Stomach (tissue), 4 donors: ENCODE results near the gene MYRFL.

Experiments used
- CTCF ChIP-seq, 7 experiments: fragments of 450-650 bp in 4 of 7; fragments of 200-600 bp in 3 of 7; sonication (generic) in 3 of 7; IDR thresholded peaks; one replicate each; pipeline ENCODE4 v1.5.1; 2016 to 2019; ENCODE audit warnings: antibody characterized with exemption in 7 of 7, control low read depth in 2 of 7, mild to moderate bottlenecking in 1 of 7
- EP300 ChIP-seq: sonication (generic); formaldehyde crosslinking; IDR thresholded peaks from one replicate; pipeline ENCODE4 v1.6.1; 2017; ENCODE audit warnings: antibody characterized with exemption
- POLR2A ChIP-seq, 4 donors: fragments of 450-650 bp; IDR thresholded peaks; one replicate each; pipeline ENCODE4 v1.6.1; 2016; ENCODE audit warnings: antibody characterized with exemption in 4 of 4, control low read depth in 2 of 4, mild to moderate bottlenecking in 1 of 4, moderate library complexity in 1 of 4

DNA sequence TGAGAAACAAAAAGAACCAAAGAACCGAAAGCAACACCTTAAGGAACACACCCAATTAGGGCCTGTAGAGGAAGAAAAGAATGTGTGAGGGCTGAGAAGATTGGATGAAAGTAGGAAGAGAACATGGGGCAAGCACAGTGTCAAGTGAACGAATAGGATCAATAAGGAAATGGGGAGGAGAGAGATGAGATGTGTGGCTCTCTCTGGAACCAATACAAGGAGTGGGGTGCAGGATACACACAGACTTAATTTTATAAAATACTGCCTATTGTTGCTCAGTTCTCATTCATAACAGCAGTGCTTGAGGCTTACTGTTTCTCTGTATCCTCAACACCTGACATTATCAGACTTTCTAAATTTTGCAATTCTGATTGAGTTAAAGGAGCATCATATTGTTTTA, 93.3 kb downstream of the MYRFL start:
- TF ChIP-seq POLR2A (IDR thresholded peaks at IDR 0.05) (no peak), CTCF (IDR thresholded peaks at IDR 0.05) (no peak), EP300 (no peak)
